Activated T-helper 2 cell treated with anti-CD3 and anti-CD28 coated beads, Interferon-gamma antibody, Interleukin-2, Interleukin-4, amounts not matched to agents 10 μg/mL and 5 μg/mL and 100 μg/mL, durations not matched to agents 14 hours and 24 hours and 36 hours (primary cell): ENCODE measurements around the gene NEURL1B. TPM values are rescaled to one million over a fixed set of nuclear protein-coding genes. Genes with fewer than 3 reads are reported as not detected.

ENCODE experiments used
- DNase-seq: peaks from one replicate; pipeline ENCODE4 v3.0.0; 2021; ENCODE audit warnings: low spot score
- H3K27ac Mint-ChIP-seq: one replicate; pipeline ENCODE4 v1.8.0; 2021; ENCODE audit warnings: mixed read lengths
- H3K27me3 Mint-ChIP-seq: one replicate; pipeline ENCODE4 v1.8.0; 2021; ENCODE audit warnings: low read depth, mixed read lengths
- H3K36me3 Mint-ChIP-seq: one replicate; pipeline ENCODE4 v1.8.0; 2021; ENCODE audit warnings: low read depth, mixed read lengths
- H3K4me1 Mint-ChIP-seq: one replicate; pipeline ENCODE4 v1.8.0; 2021; ENCODE audit warnings: low read depth, mixed read lengths
- H3K4me3 Mint-ChIP-seq: one replicate; pipeline ENCODE4 v1.8.0; 2021; ENCODE audit warnings: low read depth, mild to moderate bottlenecking, moderate library complexity, mixed read lengths
- H3K9me3 Mint-ChIP-seq: one replicate; pipeline ENCODE4 v1.8.0; 2021; ENCODE audit warnings: mixed read lengths
- intact Hi-C: fragments of 100-400 bp; cut with micrococcal nuclease; formaldehyde crosslinking; loops from one replicate; pipeline ENCODE4 v1.15.1; 2023
- total RNA-seq: library from RNA; stranded (reverse); gene quantifications from 2 replicates; pipeline ENCODE4 v1.2.3, GENCODE V29; 2022

NEURL1B gene
- total RNA-seq, 1 donor from 2014 or later: 0.37 TPM

GRCh38 chr5:172729588-172729987 lies 88.5 kb downstream of the NEURL1B start:
- intact Hi-C loops: no loop called here
- Mint-ChIP-seq H3K27me3 (no peaks in the 10 kb centered on the region), H3K36me3 (no peaks in the 10 kb centered on the region), H3K4me3 (no peak overlapping the region), H3K4me1 (no peaks in the 10 kb centered on the region), H3K9me3 (no peaks in the 10 kb centered on the region), H3K27ac (no peak overlapping the region)
- no peak for DNase-seq

DNA sequence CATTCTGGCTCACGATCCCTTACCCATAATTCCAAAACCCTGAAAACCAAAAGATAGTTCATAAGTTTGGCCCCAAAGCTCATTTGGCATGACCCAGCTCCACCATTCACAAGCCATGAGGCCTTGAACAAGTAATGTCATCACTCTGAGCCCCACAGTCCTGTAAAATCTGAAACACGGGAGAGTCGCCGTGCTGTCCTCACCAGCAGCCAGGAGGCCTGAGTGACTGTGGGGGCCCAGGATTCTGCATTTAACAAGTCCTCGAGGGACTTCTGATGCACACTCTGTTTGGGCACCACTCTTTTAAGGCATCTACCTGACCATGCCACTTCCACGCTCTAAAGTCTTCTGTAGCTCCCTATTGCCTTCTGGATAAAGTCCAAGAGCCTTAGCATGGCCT lies 89.2 kb downstream of the NEURL1B start:
- no peaks in the 10 kb centered on the region for H3K36me3 Mint-ChIP-seq
- no peaks in the 10 kb centered on the region for H3K4me1 Mint-ChIP-seq

GRCh38 chr5:172730981-172731679 lies 90.1 kb downstream of the NEURL1B start:
- no peaks in the 10 kb centered on the region for H3K36me3 Mint-ChIP-seq
- H3K27ac Mint-ChIP-seq: no peak overlapping the region
- no peak for DNase-seq
- no peaks in the 10 kb centered on the region for H3K27me3 Mint-ChIP-seq
- no peaks in the 10 kb centered on the region for H3K4me1 Mint-ChIP-seq
- H3K9me3 Mint-ChIP-seq: no peaks in the 10 kb centered on the region
- intact Hi-C loops: no loop called here
- no peak overlapping the region for H3K4me3 Mint-ChIP-seq

More for the DNA sequence above, 89.2 kb downstream of the NEURL1B start:
- DNase-seq: no peak
- Mint-ChIP-seq H3K9me3 (no peaks in the 10 kb centered on the region), H3K27ac (no peak overlapping the region), H3K27me3 (no peaks in the 10 kb centered on the region), H3K4me3 (no peak overlapping the region)
- intact Hi-C loops: no loop called here

GRCh38 chr5:172731680-172732074 lies 90.6 kb downstream of the NEURL1B start:
- no peak overlapping the region for H3K4me3 Mint-ChIP-seq
- no peaks in the 10 kb centered on the region for H3K27me3 Mint-ChIP-seq
- H3K4me1 Mint-ChIP-seq: no peaks in the 10 kb centered on the region
- no peak overlapping the region for H3K27ac Mint-ChIP-seq
- H3K36me3 Mint-ChIP-seq: no peaks in the 10 kb centered on the region
- H3K9me3 Mint-ChIP-seq: no peaks in the 10 kb centered on the region
- no peak for DNase-seq
- intact Hi-C loops: no loop called here

GRCh38 chr5:172732201-172732865 lies 91.3 kb downstream of the NEURL1B start:
- H3K27me3 Mint-ChIP-seq: no peaks in the 10 kb centered on the region
- no peak overlapping the region for H3K27ac Mint-ChIP-seq
- no peak overlapping the region for H3K4me3 Mint-ChIP-seq
- no peak for DNase-seq
- no peaks in the 10 kb centered on the region for H3K9me3 Mint-ChIP-seq
- H3K4me1 Mint-ChIP-seq: no peaks in the 10 kb centered on the region
- intact Hi-C loops: no loop called here
- H3K36me3 Mint-ChIP-seq: no peaks in the 10 kb centered on the region

- no peak overlapping the region for H3K4me3 Mint-ChIP-seq
- no peaks in the 10 kb centered on the region for H3K36me3 Mint-ChIP-seq
- H3K9me3 Mint-ChIP-seq: no peaks in the 10 kb centered on the region
- H3K4me1 Mint-ChIP-seq: no peaks in the 10 kb centered on the region
- H3K27ac Mint-ChIP-seq: no peak overlapping the region
- intact Hi-C loops: no loop called here
- H3K27me3 Mint-ChIP-seq: no peaks in the 10 kb centered on the region
- DNase-seq: no peak
Measured at GRCh38 chr5:172733131-172733973, 92.3 kb downstream of the NEURL1B start.

GRCh38 chr5:172733974-172734346 lies 92.9 kb downstream of the NEURL1B start:
- no peak for DNase-seq

DNA sequence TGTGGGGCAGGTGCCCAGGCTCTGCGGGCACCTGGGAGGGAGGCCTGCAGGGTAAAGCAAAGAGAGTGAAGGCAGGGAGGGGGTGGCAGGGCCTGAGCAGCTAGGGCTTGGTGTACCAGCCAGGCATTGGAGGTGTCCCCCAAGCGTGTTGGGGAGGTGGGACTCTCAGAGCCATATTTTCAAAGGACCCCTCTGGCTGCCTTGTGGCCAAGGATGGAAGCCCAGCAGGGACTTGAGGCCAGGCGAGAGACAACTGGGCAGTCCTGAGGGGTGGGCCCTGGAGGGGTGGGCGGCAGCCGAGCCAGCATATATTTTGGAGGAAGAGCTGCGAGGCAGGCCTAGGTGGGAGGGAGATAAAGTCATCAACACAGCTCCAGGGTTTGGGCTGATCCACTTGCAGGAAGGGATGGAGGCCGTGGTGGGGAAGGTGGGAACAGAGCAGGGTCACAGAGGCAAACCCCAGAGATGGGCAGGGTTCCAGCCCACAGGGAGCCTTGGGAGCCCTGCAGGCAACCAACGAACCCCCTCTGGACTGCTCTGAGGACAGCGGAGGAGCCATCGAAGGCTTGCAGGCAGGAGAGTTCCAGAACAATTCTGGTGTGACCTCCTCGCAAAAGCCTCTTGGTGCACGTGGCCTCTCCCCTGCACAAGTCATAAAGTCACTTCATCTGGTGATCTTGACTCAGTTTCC lies 94.2 kb downstream of the NEURL1B start:
- H3K4me1 Mint-ChIP-seq: no peaks in the 10 kb centered on the region
- H3K36me3 Mint-ChIP-seq: no peaks in the 10 kb centered on the region
- no peak for DNase-seq
- no peak overlapping the region for H3K27ac Mint-ChIP-seq
- intact Hi-C loops: no loop called here
- H3K27me3 Mint-ChIP-seq: no peaks in the 10 kb centered on the region
- H3K9me3 Mint-ChIP-seq: no peaks in the 10 kb centered on the region
- no peak overlapping the region for H3K4me3 Mint-ChIP-seq

More at GRCh38 chr5:172733974-172734346, 92.9 kb downstream of the NEURL1B start:
- H3K27me3 Mint-ChIP-seq: no peaks in the 10 kb centered on the region
- H3K36me3 Mint-ChIP-seq: no peaks in the 10 kb centered on the region
- H3K4me1 Mint-ChIP-seq: no peaks in the 10 kb centered on the region
- H3K27ac Mint-ChIP-seq: no peak overlapping the region
- no peak overlapping the region for H3K4me3 Mint-ChIP-seq
- H3K9me3 Mint-ChIP-seq: no peaks in the 10 kb centered on the region
- intact Hi-C loops: no loop called here

GRCh38 chr5:172736508-172737135 lies 95.6 kb downstream of the NEURL1B start:
- H3K27ac Mint-ChIP-seq: no peak overlapping the region
- H3K27me3 Mint-ChIP-seq: peaks cover 1% of the 10 kb centered on the region
- H3K36me3 Mint-ChIP-seq: no peaks in the 10 kb centered on the region
- H3K4me1 Mint-ChIP-seq: no peaks in the 10 kb centered on the region
- no peaks in the 10 kb centered on the region for H3K9me3 Mint-ChIP-seq
- DNase-seq: no peak
- intact Hi-C loops: no loop called here
- H3K4me3 Mint-ChIP-seq: no peak overlapping the region

DNA sequence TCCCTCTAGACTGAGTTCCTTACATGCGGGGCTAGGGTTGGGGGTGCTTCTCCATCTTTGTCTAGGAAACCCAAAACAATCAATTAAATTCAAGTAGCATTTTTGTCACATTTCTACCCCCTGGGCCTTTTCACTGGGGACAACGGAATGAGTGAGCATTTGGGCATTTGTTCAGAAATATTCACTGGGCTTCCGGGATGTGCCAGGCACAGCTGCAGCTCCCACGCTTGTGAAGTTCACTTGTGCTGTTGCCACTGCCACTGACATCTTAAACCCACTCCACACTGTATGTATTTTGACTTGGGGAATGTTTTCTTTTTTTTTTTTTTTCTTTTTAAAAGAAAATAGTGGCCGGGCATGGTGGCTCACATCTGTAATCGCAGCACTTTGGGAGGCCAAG lies 98.3 kb downstream of the NEURL1B start:
- no peak overlapping the region for H3K27ac Mint-ChIP-seq
- no peaks in the 10 kb centered on the region for H3K36me3 Mint-ChIP-seq
- intact Hi-C loops: no loop called here
- H3K9me3 Mint-ChIP-seq: no peaks in the 10 kb centered on the region
- H3K4me1 Mint-ChIP-seq: no peaks in the 10 kb centered on the region
- H3K27me3 Mint-ChIP-seq: peaks cover 1% of the 10 kb centered on the region
- DNase-seq: no peak
- H3K4me3 Mint-ChIP-seq: no peak overlapping the region

GRCh38 chr5:172740428-172741205 lies 99.6 kb downstream of the NEURL1B start:
- DNase-seq: no peak
- no peaks in the 10 kb centered on the region for H3K36me3 Mint-ChIP-seq
- peaks cover 1% of the 10 kb centered on the region for H3K27me3 Mint-ChIP-seq
- no peaks in the 10 kb centered on the region for H3K4me1 Mint-ChIP-seq
- H3K27ac Mint-ChIP-seq: no peak overlapping the region
- H3K9me3 Mint-ChIP-seq: no peaks in the 10 kb centered on the region
- H3K4me3 Mint-ChIP-seq: no peak overlapping the region
- intact Hi-C loops: no loop called here
